Measurements from ENCODE around the gene CDKAL1. TPM values are rescaled to one million over a fixed set of nuclear protein-coding genes. Genes with fewer than 3 reads are reported as not detected.

The CDKAL1 gene
- total and polyA plus RNA-seq, 10 of the 15 experiments (the other 5 are each of a cell fraction or from before 2014, with no cell fraction given) = 10.7 to 26.9 (median 17.3) TPM

GRCh38 chr6:20664250-20664649, 130.0 kb downstream of the CDKAL1 start (continued):
- TF ChIP-seq ZNF24 (IDR thresholded peaks at IDR 0.05) = no peak
- no peak for TF ChIP-seq POLR2A (IDR thresholded peaks at IDR 0.05; ENCODE audit: low read depth, low read length)
- TF ChIP-seq ZNF207 (IDR thresholded peaks at IDR 0.05; ENCODE audit: borderline replicate concordance) = no peak
- TF ChIP-seq, protein P1, sequence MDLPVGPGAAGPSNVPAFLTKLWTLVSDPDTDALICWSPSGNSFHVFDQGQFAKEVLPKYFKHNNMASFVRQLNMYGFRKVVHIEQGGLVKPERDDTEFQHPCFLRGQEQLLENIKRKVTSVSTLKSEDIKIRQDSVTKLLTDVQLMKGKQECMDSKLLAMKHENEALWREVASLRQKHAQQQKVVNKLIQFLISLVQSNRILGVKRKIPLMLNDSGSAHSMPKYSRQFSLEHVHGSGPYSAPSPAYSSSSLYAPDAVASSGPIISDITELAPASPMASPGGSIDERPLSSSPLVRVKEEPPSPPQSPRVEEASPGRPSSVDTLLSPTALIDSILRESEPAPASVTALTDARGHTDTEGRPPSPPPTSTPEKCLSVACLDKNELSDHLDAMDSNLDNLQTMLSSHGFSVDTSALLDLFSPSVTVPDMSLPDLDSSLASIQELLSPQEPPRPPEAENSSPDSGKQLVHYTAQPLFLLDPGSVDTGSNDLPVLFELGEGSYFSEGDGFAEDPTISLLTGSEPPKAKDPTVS (IDR thresholded peaks at IDR 0.05; ENCODE audit: low read depth, low read length) = no peak
- no peak for TF ChIP-seq ATF7 (IDR thresholded peaks at IDR 0.05; ENCODE audit: low read depth)
- TF ChIP-seq LARP7 (IDR thresholded peaks at IDR 0.05) = no peak
- TF ChIP-seq, protein P2, sequence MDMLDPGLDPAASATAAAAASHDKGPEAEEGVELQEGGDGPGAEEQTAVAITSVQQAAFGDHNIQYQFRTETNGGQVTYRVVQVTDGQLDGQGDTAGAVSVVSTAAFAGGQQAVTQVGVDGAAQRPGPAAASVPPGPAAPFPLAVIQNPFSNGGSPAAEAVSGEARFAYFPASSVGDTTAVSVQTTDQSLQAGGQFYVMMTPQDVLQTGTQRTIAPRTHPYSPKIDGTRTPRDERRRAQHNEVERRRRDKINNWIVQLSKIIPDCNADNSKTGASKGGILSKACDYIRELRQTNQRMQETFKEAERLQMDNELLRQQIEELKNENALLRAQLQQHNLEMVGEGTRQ (IDR thresholded peaks at IDR 0.05; ENCODE audit: borderline replicate concordance, low read depth, low read length) = no peak

- Histone ChIP-seq H3K27ac (ENCODE audit: control insufficient read depth, insufficient read depth) (no peak overlapping the region), H3K4me3 (no peak overlapping the region), H3K4me1 (ENCODE audit: control insufficient read depth, insufficient read depth, low read length) (peaks cover 3% of the 10 kb centered on the region; the same call in 1 of the 2 replicates), H2AFZ (ENCODE audit: control insufficient read depth, low read depth, low read length) (no peak overlapping the region), H3K4me2 (ENCODE audit: control insufficient read depth, insufficient read depth) (no peak overlapping the region), H3K79me2 (ENCODE audit: control insufficient read depth, insufficient read depth, low read length) (no peaks in the 10 kb centered on the region), H3K36me3 (ENCODE audit: control insufficient read depth in 2 of 2, insufficient read depth in 2 of 2, low read length in 1 of 2) (no peaks in the 10 kb centered on the region), H3K9ac (ENCODE audit: control insufficient read depth, insufficient read depth, low read length) (no peak overlapping the region), H3K27me3 (replicated peaks in 1 of 2; ENCODE audit: control insufficient read depth in 2 of 2, insufficient read depth in 2 of 2, low read length in 1 of 2) (no peaks in the 10 kb centered on the region), H4K20me1 (ENCODE audit: control insufficient read depth, insufficient read depth) (no peaks in the 10 kb centered on the region), H3K9me3 (replicated peaks; ENCODE audit: control insufficient read depth, insufficient read depth, low read length) (no peaks in the 10 kb centered on the region)
- intact Hi-C loops (cut with micrococcal nuclease; ENCODE audit: unreplicated experiment) (no loop called here), in situ Hi-C loops (cut with MboI) (no loop called here)
- DNase-seq (ENCODE audit: low read depth, low spot score) = no peak
- SMC1A ChIA-PET (ENCODE audit: uncharacterized antibody, unreplicated experiment) = no interaction called here
- no peak for FAIRE-seq
- no TSS peak for BruUV-seq (replicated peaks)
- 73% methylated on average over 2 of the region's 2 CpGs for WGBS (ENCODE audit: insufficient coverage, insufficient replicate concordance, low lambda C conversion rate, missing lambda C conversion rate)
- ATAC-seq = no peak
- CTCF ChIA-PET = interaction anchor here (0.6 kb wide), 1 partner anchor 1570 kb away, joined by 5 read pairs; no protein-coding TSS in a partner anchor
- TF ChIP-seq RCOR1 (conservative IDR thresholded peaks at IDR 0.05; ENCODE audit: low read depth, low read length) (no peak), HCFC1 (IDR thresholded peaks at IDR 0.05; ENCODE audit: low read length) (no peak)
- RAD21 ChIA-PET (ENCODE audit: unreplicated experiment) = no interaction called here
- POLR2A ChIA-PET = no interaction called here
These were observed 131.0 kb downstream of the CDKAL1 start for GRCh38 chr6:20665290-20665689.
